ENCODE results near the gene MCF2L2. TPM values are rescaled to one million over a fixed set of nuclear protein-coding genes. Genes with fewer than 3 reads are reported as not detected.

The MCF2L2 gene
- total and polyA plus RNA-seq, 2 donors (not counting 3 experiments of a cell fraction or from before 2014, with no cell fraction given) = 0.15 to 1.1 TPM

DNA sequence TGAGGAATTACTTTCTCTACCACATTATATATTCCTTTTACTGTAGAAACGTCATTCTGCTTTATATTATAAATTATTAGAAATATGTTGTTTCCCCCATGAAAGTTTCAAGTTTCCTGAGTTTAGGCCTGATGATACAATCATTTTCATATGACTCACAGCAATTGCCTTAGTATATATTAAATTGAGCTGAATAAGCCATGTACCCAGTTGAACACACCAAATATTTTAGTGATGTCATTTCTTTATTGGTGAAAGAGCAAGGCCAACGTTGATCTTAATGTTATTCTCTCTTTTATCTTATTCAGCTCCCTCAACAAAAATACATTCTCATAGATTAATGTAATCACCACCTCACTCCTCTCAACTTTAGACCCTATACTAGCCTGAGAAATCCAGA, 144.5 kb downstream of the MCF2L2 start:
- TF ChIP-seq FOS (IDR thresholded peaks at IDR 0.05; ENCODE audit: borderline replicate concordance, insufficient read depth, low read length) (peak; percentile 33), MYC (IDR thresholded peaks at IDR 0.05; ENCODE audit: low read depth, low read length) (no peak)
- TF ChIP-seq, protein P1, sequence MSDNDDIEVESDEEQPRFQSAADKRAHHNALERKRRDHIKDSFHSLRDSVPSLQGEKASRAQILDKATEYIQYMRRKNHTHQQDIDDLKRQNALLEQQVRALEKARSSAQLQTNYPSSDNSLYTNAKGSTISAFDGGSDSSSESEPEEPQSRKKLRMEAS (IDR thresholded peaks at IDR 0.05; ENCODE audit: insufficient read depth, insufficient read length) = no peak
- TF ChIP-seq, protein P2, sequence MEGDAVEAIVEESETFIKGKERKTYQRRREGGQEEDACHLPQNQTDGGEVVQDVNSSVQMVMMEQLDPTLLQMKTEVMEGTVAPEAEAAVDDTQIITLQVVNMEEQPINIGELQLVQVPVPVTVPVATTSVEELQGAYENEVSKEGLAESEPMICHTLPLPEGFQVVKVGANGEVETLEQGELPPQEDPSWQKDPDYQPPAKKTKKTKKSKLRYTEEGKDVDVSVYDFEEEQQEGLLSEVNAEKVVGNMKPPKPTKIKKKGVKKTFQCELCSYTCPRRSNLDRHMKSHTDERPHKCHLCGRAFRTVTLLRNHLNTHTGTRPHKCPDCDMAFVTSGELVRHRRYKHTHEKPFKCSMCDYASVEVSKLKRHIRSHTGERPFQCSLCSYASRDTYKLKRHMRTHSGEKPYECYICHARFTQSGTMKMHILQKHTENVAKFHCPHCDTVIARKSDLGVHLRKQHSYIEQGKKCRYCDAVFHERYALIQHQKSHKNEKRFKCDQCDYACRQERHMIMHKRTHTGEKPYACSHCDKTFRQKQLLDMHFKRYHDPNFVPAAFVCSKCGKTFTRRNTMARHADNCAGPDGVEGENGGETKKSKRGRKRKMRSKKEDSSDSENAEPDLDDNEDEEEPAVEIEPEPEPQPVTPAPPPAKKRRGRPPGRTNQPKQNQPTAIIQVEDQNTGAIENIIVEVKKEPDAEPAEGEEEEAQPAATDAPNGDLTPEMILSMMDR (IDR thresholded peaks at IDR 0.05; ENCODE audit: extremely low read depth in 1 of 2, insufficient read depth in 1 of 2, low read depth in 1 of 2, low read length in 2 of 2) = no peak
- no peaks in the 10 kb centered on the region for H4K20me1 ChIP-seq (replicated peaks; ENCODE audit: control insufficient read depth, extremely low read depth, insufficient read depth, low read length)
- H3K4me2 ChIP-seq (ENCODE audit: insufficient read depth, low read length) = no peak overlapping the region
- H3K27ac ChIP-seq (ENCODE audit: insufficient read depth, low read depth, low read length) = peak overlapping the region; percentile 91
- no peak overlapping the region for H3K9ac ChIP-seq (replicated peaks; ENCODE audit: extremely low read depth, insufficient read depth, low read length)
- peaks cover 30% of the 10 kb centered on the region for H3K4me1 ChIP-seq (ENCODE audit: control insufficient read depth, extremely low read depth, insufficient read depth, low read length)
- no peaks in the 10 kb centered on the region for H3K9me1 ChIP-seq (replicated peaks; ENCODE audit: control insufficient read depth, extremely low read depth, insufficient read depth, low read length)
- POLR2A ChIA-PET = no interaction called here
- no peak overlapping the region for H3K4me3 ChIP-seq (replicated peaks in 1 of 3; ENCODE audit: insufficient read depth in 1 of 3, low read depth in 1 of 3, low read length in 3 of 3)
- no peak for DNase-seq (ENCODE audit: low read depth, low spot score)
- intact Hi-C loops (cut with micrococcal nuclease) = loop anchor here (2.0 kb wide), 1 partner anchor 161 kb away; no protein-coding TSS in a partner anchor
- no peaks in the 10 kb centered on the region for H3K9me3 ChIP-seq (replicated peaks; ENCODE audit: control insufficient read depth, insufficient read depth, low read length)
- H2AFZ ChIP-seq (ENCODE audit: low read depth, low read length) = no peak overlapping the region
- dilution Hi-C loops (cut with MboI; ENCODE audit: extremely low pct_ligation_motif_present, low sequenced_read_pairs) = no loop called here
- H3K27me3 ChIP-seq (ENCODE audit: control insufficient read depth in 2 of 2, insufficient read depth in 2 of 2, low read length in 2 of 2) = no peaks in the 10 kb centered on the region
- CTCF ChIA-PET = interaction anchor here (1.3 to 3.2 kb wide), 5 partner anchors 9 to 99 kb away, joined by 3 to 30 read pairs (median 16); no protein-coding TSS in a partner anchor
- H3K36me3 ChIP-seq (ENCODE audit: control insufficient read depth in 2 of 2, extremely low read depth in 1 of 2, insufficient read depth in 2 of 2, low read length in 2 of 2) = no peaks in the 10 kb centered on the region
- BruUV-seq (replicated peaks) = no TSS peak
- no peaks in the 10 kb centered on the region for H3K79me2 ChIP-seq (ENCODE audit: control insufficient read depth, insufficient read depth, low read length)
- no peak for FAIRE-seq
